HUES6 (cell line): ENCODE data around the gene CASP14.
"Not testable (repeated sequence)": the region's sequence is repeated elsewhere in the genome, so short reads cannot be mapped to it uniquely, and the experiment has no call there.

Source experiments
- H3K27ac ChIP-seq: 2 replicates; pipeline ENCODE4 v1.7.0; 2013; ENCODE audit warnings: low read depth, mild to moderate bottlenecking, low read length, inconsistent platforms
- H3K27me3 ChIP-seq: 2 replicates; pipeline ENCODE4 v1.6.1; 2013; ENCODE audit warnings: low read length; ENCODE audit not compliant: control insufficient read depth, insufficient read depth
- H3K36me3 ChIP-seq: 2 replicates; pipeline ENCODE4 v1.6.1; 2013; ENCODE audit warnings: low read length; ENCODE audit not compliant: control insufficient read depth, insufficient read depth
- H3K4me1 ChIP-seq: 2 replicates; pipeline ENCODE4 v1.6.1; 2013; ENCODE audit warnings: low read length; ENCODE audit not compliant: control insufficient read depth, insufficient read depth
- H3K4me3 ChIP-seq: 2 replicates; pipeline ENCODE4 v1.5.1; 2013; ENCODE audit warnings: low read depth, low read length
- H3K9ac ChIP-seq: one replicate; pipeline ENCODE4 v1.6.1; 2013; ENCODE audit warnings: mild to moderate bottlenecking, low read length
- H3K9me3 ChIP-seq: 2 replicates; pipeline ENCODE4 v1.6.1; 2013; ENCODE audit warnings: low read depth, low read length; ENCODE audit not compliant: control insufficient read depth, insufficient read depth

Gene CASP14

DNA sequence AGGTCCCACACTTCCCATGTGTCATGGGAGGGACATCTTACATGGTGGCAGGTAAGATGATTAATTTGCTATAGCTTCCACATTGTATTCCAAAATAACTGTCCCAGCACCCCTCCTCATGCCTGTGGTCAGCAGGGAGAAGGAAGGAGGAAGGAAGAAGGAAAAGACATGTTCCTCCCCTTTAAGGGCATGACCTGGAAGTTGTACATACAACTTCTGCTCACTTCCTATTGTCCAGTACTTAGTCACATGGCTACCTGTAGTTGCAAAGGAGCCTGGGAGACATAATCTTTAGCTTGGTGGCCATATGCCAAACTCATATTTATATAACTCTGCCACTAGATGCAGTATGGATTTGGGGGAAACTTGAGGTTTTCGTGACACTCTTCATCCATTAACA is 17.6 kb upstream of the CASP14 start:
- Histone ChIP-seq H3K36me3 (no peaks in the 10 kb centered on the region), H3K9ac (no peak overlapping the region), H3K9me3 (no peaks in the 10 kb centered on the region), H3K4me1 (no peaks in the 10 kb centered on the region), H3K27ac (no peak overlapping the region), H3K4me3 (no peak overlapping the region), H3K27me3 (peaks cover 39% of the 10 kb centered on the region; the same call in 1 of the 2 replicates)

DNA sequence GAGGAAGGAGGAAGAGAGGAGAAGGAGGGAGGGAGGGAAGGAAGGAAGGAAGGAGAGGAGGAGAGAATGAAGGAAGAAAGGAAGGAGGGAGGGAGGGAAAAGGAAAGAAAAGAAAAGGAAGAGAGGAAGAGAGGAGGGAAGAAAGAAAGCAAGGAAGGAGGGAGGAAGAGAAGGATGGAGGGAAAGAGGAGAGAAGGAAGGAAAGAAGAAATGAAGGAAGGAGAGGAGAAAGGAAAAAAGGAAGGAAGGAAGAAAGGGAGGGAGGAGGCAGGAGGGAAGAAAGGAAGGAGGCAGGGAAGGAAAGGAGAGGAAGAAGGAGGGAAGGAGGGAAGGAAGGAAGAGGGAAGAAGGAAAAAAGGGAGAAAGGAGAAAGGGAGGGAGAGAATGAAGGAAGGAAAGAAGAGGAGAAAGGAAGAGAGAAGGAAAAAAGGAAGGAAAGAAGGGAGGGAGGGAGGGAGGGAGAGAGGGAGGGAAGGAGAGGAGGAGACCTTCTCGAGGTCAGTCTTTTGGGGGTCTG is 13.4 kb upstream of the CASP14 start:
- Histone ChIP-seq H3K27me3 (peaks cover 63% of the 10 kb centered on the region), H3K4me3 (no peak overlapping the region), H3K9ac (no peak overlapping the region), H3K4me1 (no peaks in the 10 kb centered on the region), H3K36me3 (no peaks in the 10 kb centered on the region), H3K27ac (no peak overlapping the region), H3K9me3 (no peaks in the 10 kb centered on the region)

DNA sequence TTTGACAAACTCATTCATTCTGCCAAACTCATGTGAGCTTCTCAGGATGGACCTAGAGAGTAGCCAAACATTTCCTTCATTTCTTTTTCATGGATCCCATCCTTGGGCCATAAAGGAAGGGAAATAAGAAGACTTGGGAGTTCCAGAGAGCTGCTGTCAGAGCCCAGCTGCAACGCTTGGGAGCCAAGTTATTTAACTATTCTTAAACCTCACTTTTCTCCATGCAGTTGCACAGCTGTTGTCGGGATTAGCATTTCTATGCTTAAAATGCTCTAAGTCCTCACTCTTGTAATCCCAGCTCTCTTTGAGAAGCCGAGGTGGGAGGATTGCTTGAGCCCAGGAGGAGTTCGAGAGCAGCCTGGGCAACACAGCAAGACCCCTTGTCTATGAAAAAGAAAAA is 11.7 kb upstream of the CASP14 start:
- H3K9me3 ChIP-seq = no peaks in the 10 kb centered on the region

DNA sequence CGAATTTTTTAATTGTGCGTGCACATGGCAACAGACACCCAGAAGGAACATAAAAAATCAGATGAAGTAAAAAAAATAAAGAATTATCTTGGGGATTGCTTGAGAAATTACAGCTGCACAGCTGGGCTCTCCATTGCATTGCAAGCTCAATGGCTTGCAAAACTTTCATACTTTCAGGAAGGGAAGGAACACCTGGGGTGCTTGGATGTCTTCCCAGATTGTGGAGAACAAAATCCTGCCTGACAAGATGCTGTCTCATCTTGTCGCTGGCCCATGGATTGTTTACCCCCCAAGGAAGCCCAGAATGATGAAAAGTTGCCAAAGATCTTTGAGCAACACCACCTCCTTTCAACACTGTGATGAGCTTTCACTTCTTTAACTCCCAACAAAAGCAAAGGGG is 11.0 kb upstream of the CASP14 start:
- no peak overlapping the region for H3K9ac ChIP-seq
- peaks cover 58% of the 10 kb centered on the region for H3K27me3 ChIP-seq
- H3K4me1 ChIP-seq = no peaks in the 10 kb centered on the region
- H3K36me3 ChIP-seq = no peaks in the 10 kb centered on the region
- H3K9me3 ChIP-seq = no peaks in the 10 kb centered on the region
- H3K27ac ChIP-seq = no peak overlapping the region
- no peak overlapping the region for H3K4me3 ChIP-seq

More for the DNA sequence above, 11.7 kb upstream of the CASP14 start:
- H3K36me3 ChIP-seq = no peaks in the 10 kb centered on the region
- H3K4me3 ChIP-seq = no peak overlapping the region
- H3K27me3 ChIP-seq = peaks cover 59% of the 10 kb centered on the region
- no peak overlapping the region for H3K27ac ChIP-seq
- H3K4me1 ChIP-seq = no peaks in the 10 kb centered on the region
- no peak overlapping the region for H3K9ac ChIP-seq

DNA sequence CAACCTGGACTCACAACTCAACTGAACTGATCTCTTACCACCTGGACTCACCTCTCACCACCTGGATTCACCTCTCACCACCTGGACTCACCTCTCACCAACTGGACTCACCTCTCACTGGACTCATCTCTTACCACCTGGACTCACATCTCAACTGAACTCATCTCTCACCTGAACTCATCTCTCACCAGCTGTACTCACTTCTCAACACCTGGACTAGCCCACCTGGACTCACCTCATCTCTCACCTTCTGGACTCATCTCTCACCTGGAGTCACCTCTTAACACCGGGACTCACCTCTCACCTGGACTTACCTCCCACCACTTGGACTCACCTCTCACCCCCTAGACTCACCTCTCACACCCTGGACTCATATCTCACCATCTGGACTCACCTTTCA is 7.3 kb upstream of the CASP14 start:
- Histone ChIP-seq H3K9ac (no peak overlapping the region), H3K9me3 (no peaks in the 10 kb centered on the region), H3K36me3 (no peaks in the 10 kb centered on the region), H3K27ac (no peak overlapping the region), H3K4me1 (no peaks in the 10 kb centered on the region), H3K27me3 (peaks cover 40% of the 10 kb centered on the region), H3K4me3 (no peak overlapping the region)

DNA sequence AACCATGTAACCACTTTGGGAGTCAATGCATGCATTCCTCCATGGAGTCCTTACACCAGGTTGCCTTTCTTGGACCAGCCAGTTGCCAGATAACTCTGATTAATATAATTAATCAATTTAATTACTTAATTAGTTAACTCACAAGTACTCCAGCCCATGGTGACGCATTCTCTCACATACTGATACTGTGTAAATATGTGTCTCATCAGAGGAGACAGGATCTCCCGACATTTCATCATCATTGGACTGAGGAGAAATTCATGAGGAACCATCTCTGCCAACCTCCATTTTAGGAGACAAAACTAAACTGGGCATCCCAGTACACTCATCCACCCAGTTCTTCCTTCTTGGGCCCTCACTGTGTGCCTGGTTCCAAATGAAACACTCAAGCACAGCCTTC is 6.5 kb upstream of the CASP14 start:
- no peaks in the 10 kb centered on the region for H3K4me1 ChIP-seq
- no peaks in the 10 kb centered on the region for H3K9me3 ChIP-seq
- peaks cover 40% of the 10 kb centered on the region for H3K27me3 ChIP-seq
- H3K36me3 ChIP-seq = no peaks in the 10 kb centered on the region
- H3K4me3 ChIP-seq = no peak overlapping the region
- no peak overlapping the region for H3K9ac ChIP-seq
- no peak overlapping the region for H3K27ac ChIP-seq

DNA sequence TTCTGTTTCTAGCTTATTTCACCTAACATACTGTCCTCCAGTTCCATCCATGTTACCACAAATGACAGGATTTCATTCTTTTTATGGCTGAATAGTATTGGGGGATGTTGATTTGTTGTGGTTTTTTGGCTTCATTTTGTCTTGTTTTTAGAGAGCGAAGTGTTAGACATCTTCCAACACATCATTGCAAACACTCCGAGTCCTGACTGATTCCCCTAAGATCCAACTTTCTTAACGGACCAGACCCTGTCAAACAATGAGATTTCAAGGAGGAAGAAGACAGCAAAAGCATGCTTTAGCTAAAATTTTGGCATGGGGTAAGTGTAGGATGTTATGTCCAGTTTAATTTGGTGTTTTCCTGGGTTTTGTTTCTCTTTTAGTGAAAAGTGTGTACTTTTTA is 3.8 kb upstream of the CASP14 start:
- H3K36me3 ChIP-seq = no peaks in the 10 kb centered on the region
- peaks cover 42% of the 10 kb centered on the region for H3K27me3 ChIP-seq
- no peak overlapping the region for H3K9ac ChIP-seq
- H3K27ac ChIP-seq = no peak overlapping the region
- H3K4me3 ChIP-seq = no peak overlapping the region
- H3K9me3 ChIP-seq = no peaks in the 10 kb centered on the region
- no peaks in the 10 kb centered on the region for H3K4me1 ChIP-seq

DNA sequence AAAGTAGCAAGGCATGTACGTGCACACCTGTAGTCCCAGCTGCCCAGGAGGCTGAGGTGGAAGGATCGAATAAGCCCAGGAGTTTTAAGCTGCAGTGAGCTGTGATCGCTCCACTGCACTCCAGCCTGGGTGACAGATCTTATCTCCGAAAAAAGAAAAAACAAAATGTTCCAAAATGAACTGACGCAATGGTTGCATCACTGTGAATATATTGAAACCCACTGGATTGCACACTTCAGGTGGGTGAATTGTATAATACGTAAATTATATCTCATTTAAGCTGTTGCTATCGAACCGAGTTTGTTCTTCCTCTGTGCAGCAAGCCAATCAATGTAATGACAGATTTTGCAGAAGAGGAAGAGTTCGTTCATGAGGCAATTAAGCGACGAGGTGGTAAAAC is 1.6 kb upstream of the CASP14 start:
- no peaks in the 10 kb centered on the region for H3K4me1 ChIP-seq
- H3K9me3 ChIP-seq = no peaks in the 10 kb centered on the region
- H3K27me3 ChIP-seq = peaks cover 34% of the 10 kb centered on the region; the same call in 1 of the 2 replicates
- H3K36me3 ChIP-seq = no peaks in the 10 kb centered on the region
- no peak overlapping the region for H3K4me3 ChIP-seq
- H3K27ac ChIP-seq = no peak overlapping the region
- no peak overlapping the region for H3K9ac ChIP-seq

DNA sequence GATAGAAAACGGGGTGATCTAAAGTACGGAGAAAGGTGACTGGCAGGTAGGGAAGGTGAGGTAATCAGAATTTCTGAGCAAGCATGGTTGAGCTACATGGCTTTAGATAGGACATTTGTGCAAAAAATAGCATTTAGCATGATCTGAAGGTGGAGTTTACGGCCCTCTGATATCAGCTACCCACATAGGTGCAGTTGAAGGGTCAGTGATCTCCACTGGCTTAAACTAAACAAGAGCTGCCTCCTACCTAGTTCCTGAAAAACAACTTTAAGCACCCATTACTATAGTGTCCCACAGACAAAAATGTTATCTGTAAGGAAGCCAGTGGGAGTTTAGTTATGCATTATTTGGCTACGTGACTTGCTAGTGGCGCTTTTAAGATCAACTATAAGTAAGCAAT is 1.2 kb upstream of the CASP14 start:
- peaks cover 34% of the 10 kb centered on the region; the same call in 1 of the 2 replicates for H3K27me3 ChIP-seq

DNA sequence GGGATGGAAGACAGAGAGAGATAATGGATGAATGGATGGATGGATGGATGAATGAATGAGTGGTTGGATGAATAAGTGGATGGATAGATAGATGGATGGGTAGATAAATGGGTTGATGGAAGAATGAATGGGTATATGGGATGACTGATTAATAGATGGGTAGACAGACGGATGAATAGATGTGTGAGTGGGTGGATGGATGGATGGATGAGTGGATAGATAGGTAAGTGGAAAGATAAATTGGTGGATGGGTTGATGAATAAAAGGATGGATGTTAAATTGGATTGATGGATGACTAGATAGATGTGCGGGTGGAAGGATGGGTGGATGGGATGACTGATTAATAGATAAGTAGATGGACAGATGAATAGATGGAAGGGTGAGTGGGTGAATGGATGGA is 1.4 kb downstream of the CASP14 start:
- H3K4me1 ChIP-seq = no peaks in the 10 kb centered on the region
- peaks cover 42% of the 10 kb centered on the region; the same call in 1 of the 2 replicates for H3K27me3 ChIP-seq
- no peak overlapping the region for H3K27ac ChIP-seq
- no peaks in the 10 kb centered on the region for H3K36me3 ChIP-seq
- no peak overlapping the region for H3K4me3 ChIP-seq
- no peak overlapping the region for H3K9ac ChIP-seq
- peaks cover 2% of the 10 kb centered on the region for H3K9me3 ChIP-seq

More for the DNA sequence above, 1.2 kb upstream of the CASP14 start:
- Histone ChIP-seq H3K9ac (no peak overlapping the region), H3K36me3 (no peaks in the 10 kb centered on the region), H3K9me3 (peaks cover 2% of the 10 kb centered on the region; the same call in 1 of the 2 replicates), H3K4me1 (no peaks in the 10 kb centered on the region), H3K27ac (no peak overlapping the region), H3K4me3 (no peak overlapping the region)

DNA sequence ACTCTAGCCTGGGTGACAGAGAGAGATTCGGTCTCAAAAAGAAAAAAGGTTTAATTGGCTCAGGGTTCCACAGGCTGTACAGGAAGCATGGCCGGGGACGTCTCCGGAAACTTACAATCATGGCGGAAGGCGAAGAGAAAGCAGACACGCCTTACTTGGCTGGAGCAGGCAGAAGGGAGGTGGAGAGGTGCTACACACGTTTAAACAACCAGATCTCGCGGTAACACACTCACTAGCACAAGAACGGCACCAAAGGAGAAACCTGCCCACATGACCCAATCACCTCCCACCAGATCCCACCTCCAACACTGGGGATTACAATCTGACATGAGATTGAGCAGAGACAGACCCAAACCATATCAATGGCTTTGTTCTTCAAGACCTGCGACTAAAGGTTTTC is 12.8 kb downstream of the CASP14 start:
- Histone ChIP-seq H3K27ac (no peak overlapping the region), H3K9ac (no peak overlapping the region), H3K9me3 (0 out of 2 replicates have a peak, but pooled peaks cover 2% of the 10 kb centered on the region), H3K27me3 (peaks cover 29% of the 10 kb centered on the region; the same call in 1 of the 2 replicates), H3K36me3 (no peaks in the 10 kb centered on the region), H3K4me3 (no peak overlapping the region), H3K4me1 (no peaks in the 10 kb centered on the region)

DNA sequence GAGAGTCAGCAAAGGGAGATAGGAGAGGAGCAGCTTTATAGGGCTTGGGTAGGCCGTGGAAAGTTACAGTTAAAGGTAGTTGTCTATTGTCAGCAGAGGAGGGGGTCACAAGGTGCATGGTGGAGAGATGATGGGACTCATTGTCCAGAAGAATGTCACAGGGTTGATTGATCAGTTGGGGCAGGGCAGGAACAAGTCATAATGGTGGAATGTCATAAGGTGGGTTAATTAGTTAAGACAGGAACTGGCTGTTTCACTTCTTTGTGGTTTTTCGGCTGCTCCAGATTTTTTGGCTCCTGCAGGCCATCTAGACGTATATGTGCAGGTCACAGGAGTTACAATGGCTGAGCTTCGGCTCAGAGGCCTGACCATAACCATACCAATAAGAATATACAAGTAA is 21.1 kb downstream of the CASP14 start:
- H3K27ac ChIP-seq, H3K9ac ChIP-seq, H3K9me3 ChIP-seq, H3K4me3 ChIP-seq, H3K4me1 ChIP-seq, H3K27me3 ChIP-seq, H3K36me3 ChIP-seq: not testable (repeated sequence)
